GM18505 (cell line): ENCODE data around the gene PLEKHD1.

Experiments
- ATAC-seq: cut with Tn5 transposase; IDR thresholded peaks from one replicate; pipeline ENCODE4 v1.9.1; 2021; ENCODE audit not compliant: unreplicated experiment
- POLR2A ChIP-seq: IDR thresholded peaks from 4 replicates; pipeline ENCODE4 v1.6.1; 2011; ENCODE audit warnings: borderline replicate concordance; ENCODE audit not compliant: insufficient read depth, insufficient read length; ENCODE audit errors: extremely low read depth

The PLEKHD1 gene

GRCh38 chr14:69561893-69562292, 77.4 kb downstream of the PLEKHD1 start:
- no peak for ATAC-seq
- TF ChIP-seq POLR2A, result no peak

- ATAC-seq, result no peak
- no peak for TF ChIP-seq POLR2A
Measured at GRCh38 chr14:69567563-69567962, 83.0 kb downstream of the PLEKHD1 start.

GRCh38 chr14:69569859-69570258, 85.3 kb downstream of the PLEKHD1 start:
- TF ChIP-seq POLR2A, result no peak
- no peak for ATAC-seq

GRCh38 chr14:69570836-69571330, 86.4 kb downstream of the PLEKHD1 start:
- no peak for ATAC-seq
- TF ChIP-seq POLR2A, result no peak

- no peak for ATAC-seq
- no peak for TF ChIP-seq POLR2A
Measured at GRCh38 chr14:69571449-69572029, 87.0 kb downstream of the PLEKHD1 start.

- no peak for TF ChIP-seq POLR2A
Measured at GRCh38 chr14:69572030-69572840, 87.7 kb downstream of the PLEKHD1 start.

GRCh38 chr14:69572841-69573135, 88.3 kb downstream of the PLEKHD1 start:
- TF ChIP-seq POLR2A, result no peak
- no peak for ATAC-seq

More at GRCh38 chr14:69572030-69572840, 87.7 kb downstream of the PLEKHD1 start:
- no peak for ATAC-seq

- no peak for ATAC-seq
- no peak for TF ChIP-seq POLR2A
Measured at GRCh38 chr14:69573205-69573830, 88.8 kb downstream of the PLEKHD1 start.

GRCh38 chr14:69573831-69574262, 89.3 kb downstream of the PLEKHD1 start:
- TF ChIP-seq POLR2A, result no peak
- no peak for ATAC-seq

GRCh38 chr14:69574263-69574953, 89.9 kb downstream of the PLEKHD1 start, which contains the start of gene CCDC177:
Gene CCDC177, minus strand, starts transcription at chr14:69574871. Its CDS starts 1,249 bp downstream, at chr14:69573622.
- TF ChIP-seq POLR2A, result no peak
- no peak for ATAC-seq

GRCh38 chr14:69574954-69575295, 90.4 kb downstream of the PLEKHD1 start:
- ATAC-seq, result no peak
- no peak for TF ChIP-seq POLR2A

- no peak for TF ChIP-seq POLR2A
- ATAC-seq, result no peak
Measured at GRCh38 chr14:69579476-69579875, 94.9 kb downstream of the PLEKHD1 start.

GRCh38 chr14:69580009-69580577, 95.6 kb downstream of the PLEKHD1 start:
- ATAC-seq, result no peak
- no peak for TF ChIP-seq POLR2A
